Astrocyte (in vitro differentiated cells and primary cell): ENCODE data around the gene RALGPS2.

Source experiments
- CTCF ChIP-seq: IDR thresholded peaks from 2 replicates; pipeline ENCODE4 v1.5.1; 2011; ENCODE audit warnings: low read depth, mild to moderate bottlenecking, inconsistent platforms, low read length, moderate library complexity; ENCODE audit not compliant: insufficient read depth
- EZH2 ChIP-seq: IDR thresholded peaks from 2 replicates; pipeline ENCODE4 v1.6.1; 2012; ENCODE audit warnings: mild to moderate bottlenecking, low read length, inconsistent platforms; ENCODE audit not compliant: insufficient read depth

- TF ChIP-seq CTCF (no peak), EZH2 (no peak)
Observed at GRCh38 chr1:178938959-178939317, 213.9 kb downstream of the RALGPS2 start.
